Stimulated activated CD8-positive, alpha-beta memory T cell treated with anti-CD3 and anti-CD28 coated beads, Interleukin-4, amount 100 ng/mL, for 24 hours (primary cell): Measurements from ENCODE around the gene PAPSS2.

Experiments
- DNase-seq: peaks from one replicate; pipeline ENCODE4 v3.0.0-alpha.2; 2020; ENCODE audit warnings: low read depth

Gene PAPSS2

GRCh38 chr10:87671139-87671815 lies 11.6 kb downstream of the PAPSS2 start:
- no peak for DNase-seq

- no peak for DNase-seq
Measured at GRCh38 chr10:87672551-87672950, 12.9 kb downstream of the PAPSS2 start.

GRCh38 chr10:87674943-87675342 lies 15.3 kb downstream of the PAPSS2 start:
- no peak for DNase-seq

- no peak for DNase-seq
Measured at GRCh38 chr10:87675396-87676376, 16.0 kb downstream of the PAPSS2 start.

GRCh38 chr10:87677595-87677994 lies 17.9 kb downstream of the PAPSS2 start:
- DNase-seq, result no peak

- no peak for DNase-seq
Measured at GRCh38 chr10:87678302-87678701, 18.6 kb downstream of the PAPSS2 start.

- no peak for DNase-seq
Measured at GRCh38 chr10:87683356-87683755, 23.7 kb downstream of the PAPSS2 start.

- no peak for DNase-seq
Measured at GRCh38 chr10:87684001-87684638, 24.4 kb downstream of the PAPSS2 start.

GRCh38 chr10:87685832-87686574 lies 26.3 kb downstream of the PAPSS2 start:
- DNase-seq, result no peak

GRCh38 chr10:87691506-87692070 lies 31.9 kb downstream of the PAPSS2 start:
- no peak for DNase-seq

- DNase-seq, result no peak
Measured at GRCh38 chr10:87692956-87693484, 33.3 kb downstream of the PAPSS2 start.

- DNase-seq, result no peak
Measured at GRCh38 chr10:87694011-87694794, 34.5 kb downstream of the PAPSS2 start.

GRCh38 chr10:87695074-87695473 lies 35.4 kb downstream of the PAPSS2 start:
- DNase-seq, result no peak

- DNase-seq, result no peak
Measured at GRCh38 chr10:87696922-87697745, 37.5 kb downstream of the PAPSS2 start.

GRCh38 chr10:87700031-87700796 lies 40.5 kb downstream of the PAPSS2 start:
- no peak for DNase-seq

GRCh38 chr10:87702260-87702972 lies 42.7 kb downstream of the PAPSS2 start:
- no peak for DNase-seq

GRCh38 chr10:87702973-87703294 lies 43.3 kb downstream of the PAPSS2 start:
- no peak for DNase-seq

GRCh38 chr10:87703771-87704170 lies 44.1 kb downstream of the PAPSS2 start:
- DNase-seq, result no peak
